Activated CD8-positive, alpha-beta T cell treated with anti-CD3 and anti-CD28 coated beads, Interleukin-2, amount 10 ng/mL, durations not matched to agents 7 days and 5 days (primary cell): Measurements from ENCODE around the gene DCDC2C. TPM values are rescaled to one million over a fixed set of nuclear protein-coding genes. Genes with fewer than 3 reads are reported as not detected.

ENCODE experiments used
- ATAC-seq: fragments of 150-1000 bp; cut with Tn5 transposase; one replicate; pipeline ENCODE4 v1.10.0; 2021; ENCODE audit warnings: moderate library complexity
- CTCF ChIA-PET: fragments of 350-600 bp; sonication (Branson Sonifier 250); formaldehyde crosslinking; loops from one replicate; lab custom pipeline; 2021; ENCODE audit warnings: antibody characterized with exemption; lab: Charles Lee
- POLR2A ChIA-PET: fragments of 350-600 bp; sonication (Branson Sonifier 250); formaldehyde crosslinking; loops from one replicate; lab custom pipeline; 2021; ENCODE audit warnings: antibody characterized with exemption; lab: Charles Lee
- DNase-seq: peaks from one replicate; pipeline ENCODE4 v3.0.0-alpha.2; 2020
- H3K27ac Mint-ChIP-seq: one replicate; pipeline ENCODE4 v1.8.0; 2021; ENCODE audit warnings: mild to moderate bottlenecking, mixed read lengths
- H3K27me3 Mint-ChIP-seq: one replicate; pipeline ENCODE4 v1.8.0; 2021; ENCODE audit warnings: low read depth, mixed read lengths
- H3K36me3 Mint-ChIP-seq: one replicate; pipeline ENCODE4 v1.8.0; 2021; ENCODE audit warnings: low read depth, mixed read lengths
- H3K4me1 Mint-ChIP-seq: one replicate; pipeline ENCODE4 v1.8.0; 2021; ENCODE audit warnings: low read depth, mixed read lengths
- H3K4me3 Mint-ChIP-seq: one replicate; pipeline ENCODE4 v1.8.0; 2021; ENCODE audit warnings: mild to moderate bottlenecking, mixed read lengths
- H3K9me3 Mint-ChIP-seq: one replicate; pipeline ENCODE4 v1.8.0; 2022; ENCODE audit warnings: mixed read lengths; ENCODE audit not compliant: insufficient read depth
- total RNA-seq, 2 experiments: library from RNA; stranded (reverse); gene quantifications; one replicate each; pipeline ENCODE4 v1.2.3, GENCODE V29; 2021

The DCDC2C gene
- total RNA-seq, 2 experiments from 2014 or later, result not detected

GRCh38 chr2:3678212-3678611 is 25.2 kb upstream of the DCDC2C start:
- no peak overlapping the region for H3K4me3 Mint-ChIP-seq
- no peaks in the 10 kb centered on the region for H3K27me3 Mint-ChIP-seq
- ChIA-PET CTCF (no interaction called here), POLR2A (no interaction called here)
- no peak for ATAC-seq
- H3K9me3 Mint-ChIP-seq, result no peaks in the 10 kb centered on the region
- no peak for DNase-seq
- no peaks in the 10 kb centered on the region for H3K36me3 Mint-ChIP-seq
- no peaks in the 10 kb centered on the region for H3K4me1 Mint-ChIP-seq
- no peak overlapping the region for H3K27ac Mint-ChIP-seq

GRCh38 chr2:3679180-3679579 is 24.2 kb upstream of the DCDC2C start:
- CTCF ChIA-PET, result no interaction called here

GRCh38 chr2:3679616-3680393 is 23.6 kb upstream of the DCDC2C start:
- DNase-seq (no peak), ATAC-seq (no peak)
- Mint-ChIP-seq H3K27me3 (no peaks in the 10 kb centered on the region), H3K4me1 (no peaks in the 10 kb centered on the region), H3K27ac (no peak overlapping the region), H3K4me3 (no peak overlapping the region), H3K36me3 (no peaks in the 10 kb centered on the region), H3K9me3 (no peaks in the 10 kb centered on the region)
- ChIA-PET POLR2A (no interaction called here), CTCF (no interaction called here)

More at GRCh38 chr2:3679180-3679579, 24.2 kb upstream of the DCDC2C start:
- DNase-seq (no peak), ATAC-seq (no peak)
- Mint-ChIP-seq H3K9me3 (no peaks in the 10 kb centered on the region), H3K27ac (no peak overlapping the region), H3K36me3 (no peaks in the 10 kb centered on the region), H3K4me3 (no peak overlapping the region), H3K27me3 (no peaks in the 10 kb centered on the region), H3K4me1 (no peaks in the 10 kb centered on the region)
- POLR2A ChIA-PET, result no interaction called here

- ChIA-PET CTCF (no interaction called here), POLR2A (no interaction called here)
- DNase-seq (no peak), ATAC-seq (no peak)
- no peaks in the 10 kb centered on the region for H3K4me1 Mint-ChIP-seq
- no peaks in the 10 kb centered on the region for H3K9me3 Mint-ChIP-seq
- H3K27me3 Mint-ChIP-seq, result peaks cover 2% of the 10 kb centered on the region
- H3K36me3 Mint-ChIP-seq, result no peaks in the 10 kb centered on the region
- H3K4me3 Mint-ChIP-seq, result no peak overlapping the region
- H3K27ac Mint-ChIP-seq, result no peak overlapping the region
Observed at GRCh38 chr2:3680548-3681345, 22.6 kb upstream of the DCDC2C start.

GRCh38 chr2:3681625-3682024 is 21.8 kb upstream of the DCDC2C start:
- Mint-ChIP-seq H3K4me3 (no peak overlapping the region), H3K4me1 (no peaks in the 10 kb centered on the region), H3K27me3 (peaks cover 8% of the 10 kb centered on the region), H3K36me3 (no peaks in the 10 kb centered on the region), H3K9me3 (no peaks in the 10 kb centered on the region), H3K27ac (no peak overlapping the region)
- ChIA-PET POLR2A (no interaction called here), CTCF (no interaction called here)
- DNase-seq, result no peak
- ATAC-seq, result no peak

GRCh38 chr2:3682811-3683210 is 20.6 kb upstream of the DCDC2C start:
- CTCF ChIA-PET, result no interaction called here

GRCh38 chr2:3683748-3684454 is 19.5 kb upstream of the DCDC2C start:
- Mint-ChIP-seq H3K27me3 (peaks cover 11% of the 10 kb centered on the region), H3K36me3 (no peaks in the 10 kb centered on the region), H3K4me3 (no peak overlapping the region), H3K9me3 (no peaks in the 10 kb centered on the region), H3K27ac (no peak overlapping the region), H3K4me1 (no peaks in the 10 kb centered on the region)
- ATAC-seq (no peak), DNase-seq (no peak)
- ChIA-PET CTCF (no interaction called here), POLR2A (no interaction called here)

More at GRCh38 chr2:3682811-3683210, 20.6 kb upstream of the DCDC2C start:
- no peak for ATAC-seq
- Mint-ChIP-seq H3K36me3 (no peaks in the 10 kb centered on the region), H3K27ac (no peak overlapping the region), H3K9me3 (no peaks in the 10 kb centered on the region), H3K27me3 (peaks cover 11% of the 10 kb centered on the region), H3K4me1 (no peaks in the 10 kb centered on the region), H3K4me3 (no peak overlapping the region)
- POLR2A ChIA-PET, result no interaction called here
- no peak for DNase-seq

- no peak overlapping the region for H3K27ac Mint-ChIP-seq
- peaks cover 12% of the 10 kb centered on the region for H3K27me3 Mint-ChIP-seq
- no peaks in the 10 kb centered on the region for H3K9me3 Mint-ChIP-seq
- ATAC-seq (no peak), DNase-seq (no peak)
- CTCF ChIA-PET, result interaction anchor here (1.3 kb wide), 1 partner anchor 90 kb away, joined by 4 read pairs; no protein-coding TSS in a partner anchor
- no peaks in the 10 kb centered on the region for H3K36me3 Mint-ChIP-seq
- no peak overlapping the region for H3K4me3 Mint-ChIP-seq
- no peaks in the 10 kb centered on the region for H3K4me1 Mint-ChIP-seq
- POLR2A ChIA-PET, result no interaction called here
Observed at GRCh38 chr2:3689998-3690748, 13.2 kb upstream of the DCDC2C start.

- DNase-seq, result no peak
- peaks cover 3% of the 10 kb centered on the region for H3K27me3 Mint-ChIP-seq
Observed at GRCh38 chr2:3692375-3692774, 11.0 kb upstream of the DCDC2C start.

GRCh38 chr2:3696545-3696944 is 6.8 kb upstream of the DCDC2C start:
- no peak overlapping the region for H3K4me3 Mint-ChIP-seq
- POLR2A ChIA-PET, result no interaction called here
- peaks cover 6% of the 10 kb centered on the region for H3K27me3 Mint-ChIP-seq
- no peak for ATAC-seq
- no peaks in the 10 kb centered on the region for H3K36me3 Mint-ChIP-seq
- no peaks in the 10 kb centered on the region for H3K4me1 Mint-ChIP-seq
- no peak overlapping the region for H3K27ac Mint-ChIP-seq
- CTCF ChIA-PET, result no interaction called here
- no peaks in the 10 kb centered on the region for H3K9me3 Mint-ChIP-seq
- no peak for DNase-seq

More at GRCh38 chr2:3692375-3692774, 11.0 kb upstream of the DCDC2C start:
- Mint-ChIP-seq H3K27ac (no peak overlapping the region), H3K9me3 (no peaks in the 10 kb centered on the region), H3K36me3 (no peaks in the 10 kb centered on the region), H3K4me1 (no peaks in the 10 kb centered on the region), H3K4me3 (no peak overlapping the region)
- no peak for ATAC-seq
- ChIA-PET POLR2A (no interaction called here), CTCF (interaction anchor here (1.0 to 1.8 kb wide), 4 partner anchors 10 to 88 kb away, joined by 3 to 4 read pairs (median 4); no protein-coding TSS in a partner anchor)

- ChIA-PET POLR2A (no interaction called here), CTCF (no interaction called here)
- DNase-seq, result no peak
- Mint-ChIP-seq H3K27me3 (peaks cover 17% of the 10 kb centered on the region), H3K9me3 (no peaks in the 10 kb centered on the region), H3K4me1 (no peaks in the 10 kb centered on the region), H3K27ac (no peak overlapping the region), H3K36me3 (no peaks in the 10 kb centered on the region), H3K4me3 (no peak overlapping the region)
- ATAC-seq, result no peak
Observed at GRCh38 chr2:3701071-3701470, 2.3 kb upstream of the DCDC2C start.
